Activated CD4-positive, alpha-beta T cell treated with anti-CD3 and anti-CD28 coated beads, Interleukin-2, Interleukin-4, amounts not matched to agents 100 ng/mL and 50 ng/mL, durations not matched to agents 16 hours and 8 hours (primary cell): ENCODE data around the gene FGF11.
"Not testable (repeated sequence)": the region's sequence is repeated elsewhere in the genome, so short reads cannot be mapped to it uniquely, and the experiment has no call there.

Experiments
- DNase-seq: peaks from one replicate; pipeline ENCODE4 v3.0.0-alpha.2; 2020; ENCODE audit warnings: low spot score

Gene FGF11

DNA sequence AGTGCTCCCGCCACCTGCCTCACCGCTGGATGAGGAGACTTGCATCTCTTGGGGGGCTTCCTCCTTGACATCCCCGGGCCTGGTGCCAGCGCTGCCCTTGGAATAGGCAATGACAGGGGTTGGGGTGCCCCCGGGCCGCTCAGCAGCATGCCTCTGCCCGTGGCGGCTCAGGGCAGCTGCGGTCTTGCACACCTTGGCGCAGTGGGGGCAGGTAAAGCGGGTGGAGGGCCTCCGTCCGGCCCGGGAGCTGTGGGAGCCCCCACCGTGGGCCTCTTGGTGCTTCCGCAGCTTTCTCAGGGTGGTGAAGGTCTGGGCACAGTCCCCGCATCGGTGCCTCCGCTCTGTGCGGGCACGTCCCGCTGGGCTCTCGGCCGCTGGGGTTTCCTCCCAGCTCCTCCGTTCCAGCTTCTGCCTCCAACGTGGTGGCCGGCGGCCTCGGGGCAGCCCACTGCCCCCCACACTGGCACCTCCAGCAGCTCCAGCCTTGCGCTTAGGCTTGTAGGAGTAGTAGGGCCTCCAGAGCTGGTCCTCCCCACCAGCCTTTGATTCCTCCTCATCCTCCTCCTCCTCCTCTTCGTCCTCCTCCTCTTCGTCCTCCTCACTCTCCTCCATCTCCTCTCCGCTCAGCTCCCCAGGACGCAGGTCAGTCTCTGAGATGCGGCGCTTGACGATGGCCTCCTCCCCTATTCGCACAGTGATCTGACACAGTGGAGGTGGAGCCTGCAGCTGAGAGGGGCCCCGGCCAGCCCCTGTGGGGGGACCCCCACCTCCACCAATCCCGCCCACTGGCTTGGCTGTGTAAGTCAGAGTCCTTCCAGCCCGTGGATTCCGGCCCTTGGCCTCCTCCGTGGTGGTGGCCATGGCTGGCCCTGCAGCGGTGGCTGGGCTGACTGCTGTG lies 23.4 kb downstream of the FGF11 start:
- no peak for DNase-seq

- no peak for DNase-seq
Observed at GRCh38 chr17:7463372-7463846, 24.1 kb downstream of the FGF11 start.

DNA sequence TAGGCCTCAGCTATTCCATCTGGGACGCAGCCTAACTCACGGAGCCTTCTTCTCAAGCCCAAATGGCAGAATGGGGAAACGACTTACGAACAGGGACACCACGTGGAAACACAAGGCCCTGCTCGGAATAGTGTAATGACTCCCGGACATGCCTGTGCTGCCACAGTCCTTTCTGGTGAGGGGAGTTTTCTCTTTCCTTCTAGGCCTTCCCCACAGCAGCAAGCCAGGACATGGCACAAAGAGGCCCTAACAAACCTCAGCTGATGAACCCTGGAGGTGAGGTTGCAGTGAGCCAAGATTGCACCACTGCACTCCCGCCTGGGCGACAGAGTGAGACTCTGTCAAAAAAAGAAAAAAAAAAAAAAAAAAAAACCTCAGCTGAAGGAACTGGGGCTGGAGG lies 24.8 kb downstream of the FGF11 start:
- DNase-seq = no peak

DNA sequence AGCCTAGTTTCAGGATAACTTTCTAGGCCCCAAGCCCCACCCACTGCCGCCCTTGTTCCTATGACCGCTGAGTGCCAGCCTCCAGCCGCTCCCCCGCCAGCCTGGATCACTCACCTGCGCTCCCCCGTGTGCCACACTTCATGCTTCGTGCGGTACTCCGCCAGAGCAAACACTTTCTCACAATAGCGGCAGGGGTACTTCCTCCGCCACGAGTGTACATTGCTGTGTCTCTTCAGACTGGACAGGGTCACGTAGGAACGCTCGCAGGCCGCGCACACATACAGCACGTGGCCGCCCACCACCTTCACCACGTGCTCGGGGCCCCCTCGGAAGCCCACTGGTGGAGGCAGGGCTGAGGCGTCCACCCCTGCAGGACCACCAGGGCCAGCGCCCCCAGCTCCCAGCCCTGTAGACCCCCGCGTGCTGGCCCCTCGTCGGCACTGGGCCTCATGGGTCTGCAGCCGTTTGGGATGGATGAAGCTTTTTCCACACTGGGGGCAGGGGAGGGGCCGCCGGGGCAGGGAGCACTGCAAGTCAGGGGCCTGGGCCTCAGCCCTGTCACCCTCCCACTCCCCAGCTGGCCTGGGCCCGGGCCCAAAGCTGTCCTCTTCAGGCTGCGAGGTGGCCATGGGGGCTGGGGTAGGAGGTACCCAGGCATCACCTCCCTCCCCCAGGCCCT lies 26.4 kb downstream of the FGF11 start:
- no peak for DNase-seq

- DNase-seq = no peak
Observed at GRCh38 chr17:7466318-7466638, 27.0 kb downstream of the FGF11 start.

DNA sequence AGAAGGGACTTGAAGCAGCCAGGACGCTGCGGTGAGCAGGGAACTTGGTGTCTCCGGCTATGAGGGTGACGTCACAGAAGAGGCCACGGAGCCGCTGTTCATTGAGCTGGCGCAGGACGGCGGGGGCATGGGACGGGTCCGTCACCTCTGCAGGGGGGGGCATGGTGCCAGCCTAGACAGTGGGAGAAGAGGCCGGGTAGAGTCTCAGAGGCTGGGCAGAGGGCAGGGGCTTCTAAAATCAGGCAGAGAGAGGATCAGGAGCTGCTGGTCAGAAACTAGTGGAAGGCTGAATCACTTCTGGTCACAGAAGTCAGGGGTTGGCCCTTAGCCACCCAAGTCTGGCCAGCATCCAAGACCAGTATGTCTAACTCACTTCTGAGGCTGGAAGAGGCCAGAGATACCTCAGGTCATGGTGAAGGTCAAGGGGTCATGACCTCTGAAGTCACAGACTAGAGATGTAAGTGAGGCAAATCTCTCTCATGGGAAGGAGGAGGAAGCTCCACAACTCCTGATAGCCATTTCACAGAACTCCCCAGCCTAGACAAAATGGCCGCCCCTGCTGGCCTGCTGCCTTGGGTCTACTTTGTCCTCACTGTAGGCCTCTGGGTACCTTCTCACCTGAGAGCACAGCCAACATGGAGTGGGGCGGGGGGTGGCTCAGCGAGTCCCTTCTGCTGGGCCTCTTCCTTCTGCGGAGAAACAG lies 27.5 kb downstream of the FGF11 start:
- DNase-seq = no peak

GRCh38 chr17:7467498-7467897 lies 28.2 kb downstream of the FGF11 start:
- no peak for DNase-seq

DNA sequence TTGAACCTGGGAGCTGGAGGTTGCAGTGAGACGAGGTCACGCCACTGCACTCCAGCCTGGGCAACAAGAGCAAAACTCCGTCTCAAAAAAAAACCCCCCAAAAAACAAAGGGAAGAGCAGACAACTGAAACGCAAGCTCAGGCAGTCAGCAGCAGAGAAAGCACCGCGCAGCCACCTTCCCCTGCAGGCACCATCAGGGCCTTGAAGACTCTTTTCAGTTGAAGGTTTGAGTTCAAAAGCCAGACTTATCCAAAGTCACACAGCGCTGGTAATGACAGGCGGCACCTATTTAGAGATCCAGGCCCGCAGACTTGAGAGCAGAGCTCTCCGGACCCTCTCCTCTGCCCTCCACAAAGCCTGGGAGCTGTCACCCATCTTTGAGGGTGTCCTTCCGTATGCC lies 29.0 kb downstream of the FGF11 start:
- no peak for DNase-seq

DNA sequence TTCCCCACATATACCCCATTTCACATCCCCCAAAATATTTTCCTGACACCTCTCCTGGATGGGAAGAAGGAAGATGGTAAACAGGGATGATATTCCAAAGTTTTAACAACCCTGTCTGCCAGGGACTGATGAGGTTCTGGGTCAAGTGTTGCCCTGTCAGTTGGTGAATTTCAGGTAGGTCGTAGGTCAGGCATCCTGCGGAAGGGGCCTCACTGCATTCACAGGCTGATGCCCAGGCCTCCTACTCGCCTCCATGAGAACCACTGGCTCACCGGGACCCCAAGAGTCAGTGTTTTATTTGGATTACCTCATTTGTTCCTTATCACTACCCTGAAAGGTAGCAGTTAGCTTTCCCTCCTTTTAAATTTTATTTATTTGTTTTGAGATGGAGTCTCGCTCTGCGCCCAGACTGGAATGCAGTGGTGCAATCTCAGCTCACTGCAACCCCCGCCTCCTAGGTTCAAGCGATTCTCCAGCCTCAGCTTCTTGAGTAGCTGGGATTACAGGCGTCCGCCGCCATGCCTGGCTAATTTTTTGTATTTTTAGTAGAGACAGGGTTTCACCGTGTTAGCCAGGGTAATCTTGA lies 29.6 kb downstream of the FGF11 start:
- DNase-seq = no peak

- not testable (repeated sequence) for DNase-seq
Observed at GRCh38 chr17:7469843-7470242, 30.5 kb downstream of the FGF11 start.

GRCh38 chr17:7470457-7470973 lies 31.2 kb downstream of the FGF11 start:
- DNase-seq = not testable (repeated sequence)

DNA sequence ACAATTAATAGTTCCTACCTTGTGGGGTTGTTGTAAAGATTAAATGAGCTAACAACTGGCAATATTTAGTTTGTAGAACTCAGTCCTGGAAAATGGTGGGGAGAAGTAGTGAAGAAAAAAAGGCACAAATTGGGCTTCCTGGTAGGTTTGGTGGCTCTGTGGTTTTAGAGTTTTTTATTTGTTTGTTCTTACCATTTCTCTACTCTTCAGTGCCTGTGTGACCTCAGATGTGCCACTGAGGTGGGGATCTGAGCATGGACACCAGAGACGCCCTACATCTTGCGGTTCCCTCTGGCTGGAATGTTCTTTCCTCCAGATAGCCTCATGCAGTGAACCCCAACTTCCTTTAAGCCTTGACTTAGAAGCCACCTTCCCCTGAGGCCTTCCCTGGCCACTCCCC lies 32.4 kb downstream of the FGF11 start:
- no peak for DNase-seq

- not testable (repeated sequence) for DNase-seq
Observed at GRCh38 chr17:7474767-7475166, 35.5 kb downstream of the FGF11 start.

DNA sequence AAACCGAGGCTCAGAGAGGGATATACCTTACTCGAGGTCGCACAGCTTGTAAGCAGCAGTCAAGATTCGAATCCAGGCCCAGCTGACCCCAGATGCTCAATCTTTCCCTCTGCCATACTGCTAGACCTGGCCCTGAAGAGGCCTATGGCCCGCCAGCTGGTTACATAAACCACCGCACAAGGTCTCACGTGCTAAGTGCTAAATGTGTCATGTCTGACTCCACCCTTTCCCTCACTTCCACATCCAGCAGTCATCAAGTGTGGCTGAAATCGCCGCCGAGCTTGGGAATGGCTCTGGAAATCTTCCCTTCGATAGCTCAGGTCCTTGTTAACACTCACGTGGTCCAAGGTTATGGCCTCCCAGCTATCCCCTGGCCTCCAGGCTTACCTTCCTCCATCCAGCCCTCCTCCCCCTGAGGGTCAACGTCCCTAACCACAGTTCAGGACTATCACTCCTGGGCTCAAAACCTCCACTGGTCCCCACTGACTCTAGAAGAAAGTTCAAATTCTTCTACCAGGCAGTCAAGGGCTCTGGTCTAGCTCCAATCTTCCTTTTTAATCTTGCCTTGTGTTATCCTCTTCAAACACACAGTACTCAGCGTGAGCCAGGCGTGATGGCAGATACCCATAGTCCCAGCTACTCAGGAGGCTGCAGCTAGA lies 36.6 kb downstream of the FGF11 start:
- DNase-seq = no peak

DNA sequence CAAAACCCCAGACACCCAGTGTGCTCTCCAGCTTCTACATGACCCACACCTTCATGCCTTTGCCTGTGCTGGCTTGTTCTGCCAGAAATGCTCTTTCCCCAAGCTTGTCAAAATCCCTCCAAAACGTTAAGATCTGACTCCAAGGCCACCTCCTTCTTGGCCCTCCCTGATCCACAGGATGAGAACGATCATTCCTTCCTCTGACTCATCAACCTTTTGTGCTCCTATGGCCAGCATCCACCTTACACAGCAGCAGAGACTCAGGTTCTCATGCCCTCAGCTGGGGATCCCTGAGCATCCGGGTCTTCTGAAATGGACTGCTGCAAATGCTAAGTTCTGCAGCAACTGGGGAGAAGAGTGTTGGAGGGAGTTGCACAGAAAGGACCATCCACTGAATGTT lies 37.2 kb downstream of the FGF11 start:
- no peak for DNase-seq

DNA sequence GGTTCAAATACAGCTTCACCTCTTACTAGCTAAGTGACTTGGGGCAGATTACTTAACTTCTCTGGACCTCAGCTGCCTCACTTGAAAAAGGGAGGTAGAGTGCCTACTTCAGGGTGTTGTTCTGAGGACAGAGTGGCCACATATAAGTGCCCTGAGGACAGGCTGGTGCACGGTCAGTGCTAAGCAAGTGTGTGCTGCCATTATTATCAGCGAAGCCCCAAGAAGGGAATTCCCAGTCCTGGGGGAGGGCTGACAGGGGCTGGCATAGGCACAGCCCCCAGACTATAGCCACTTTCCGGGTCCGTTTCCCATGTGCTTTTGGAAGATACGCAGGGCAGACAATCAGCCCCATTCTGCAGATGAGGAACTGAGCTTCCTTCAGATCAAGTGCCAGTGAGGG lies 37.6 kb downstream of the FGF11 start:
- no peak for DNase-seq

- no peak for DNase-seq
Observed at GRCh38 chr17:7477392-7478275, 38.3 kb downstream of the FGF11 start.

DNA sequence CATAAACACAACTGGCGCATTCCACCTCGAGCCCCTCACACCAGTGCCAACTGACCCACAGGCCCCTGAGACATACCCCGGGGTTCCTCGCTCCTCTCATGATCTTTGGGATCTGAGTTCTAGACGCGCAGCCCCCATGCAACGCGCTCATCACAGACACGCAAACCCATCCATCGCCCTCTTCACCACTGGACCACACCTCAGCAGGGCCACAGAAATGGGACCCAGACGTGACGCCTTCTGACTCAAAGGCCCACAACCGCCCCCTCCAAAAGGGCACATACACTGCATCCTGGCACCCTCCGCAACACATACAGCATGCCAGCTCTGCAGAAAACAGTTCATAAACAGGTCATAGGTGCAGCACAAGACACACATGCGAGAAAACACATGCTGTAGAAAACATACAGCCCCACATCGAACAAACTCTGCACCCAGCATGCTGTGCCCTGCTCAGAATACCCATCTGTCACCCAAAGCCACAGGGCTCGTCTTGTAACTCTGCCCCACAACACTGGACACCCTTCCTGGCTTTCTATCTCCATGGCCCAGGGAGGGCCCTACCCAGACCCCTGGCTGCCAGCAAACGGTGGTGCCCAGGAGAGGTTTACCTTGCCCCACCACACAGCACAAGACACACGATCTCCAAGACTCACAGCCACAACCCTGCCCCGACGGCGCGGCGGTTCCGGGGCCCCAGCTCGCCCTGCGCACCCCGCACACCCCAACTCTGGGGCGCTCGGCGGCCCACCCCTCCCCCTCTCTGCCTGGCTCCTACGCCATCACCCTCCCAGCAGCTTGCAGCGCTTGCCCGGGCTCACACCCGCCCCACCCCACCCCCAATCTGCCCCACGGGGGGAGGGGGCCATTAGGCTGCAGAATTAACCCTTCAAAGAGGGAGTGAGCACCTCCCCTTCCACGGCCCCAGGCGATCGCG lies 39.2 kb downstream of the FGF11 start:
- DNase-seq = peak; percentile 31
